ENCODE measurements around the gene PSEN1.
"Not testable (repeated sequence)": the region's sequence is repeated elsewhere in the genome, so short reads cannot be mapped to it uniquely, and the experiment has no call there.

Gene PSEN1

GRCh38 chr14:73167727-73168126 lies 31.4 kb downstream of the PSEN1 start:
- no peak for DNase-seq

GRCh38 chr14:73168274-73168673 lies 32.0 kb downstream of the PSEN1 start:
- DNase-seq = no peak

GRCh38 chr14:73168691-73169090 lies 32.4 kb downstream of the PSEN1 start:
- DNase-seq = no peak

GRCh38 chr14:73169855-73170254 lies 33.5 kb downstream of the PSEN1 start:
- not testable (repeated sequence) for DNase-seq

- DNase-seq = no peak
Observed at GRCh38 chr14:73170686-73171085, 34.4 kb downstream of the PSEN1 start.

GRCh38 chr14:73172500-73172899 lies 36.2 kb downstream of the PSEN1 start:
- DNase-seq = no peak

- no peak for DNase-seq
Observed at GRCh38 chr14:73173092-73173735, 36.9 kb downstream of the PSEN1 start.

- no peak for DNase-seq
Observed at GRCh38 chr14:73176685-73177084, 40.4 kb downstream of the PSEN1 start.

GRCh38 chr14:73180385-73180805 lies 44.1 kb downstream of the PSEN1 start:
- no peak for DNase-seq

- DNase-seq = not testable (repeated sequence)
Observed at GRCh38 chr14:73180969-73181368, 44.7 kb downstream of the PSEN1 start.

- no peak for DNase-seq
Observed at GRCh38 chr14:73188501-73188911, 52.2 kb downstream of the PSEN1 start.

- DNase-seq = no peak
Observed at GRCh38 chr14:73189651-73190050, 53.3 kb downstream of the PSEN1 start.

GRCh38 chr14:73191441-73191840 lies 55.1 kb downstream of the PSEN1 start:
- no peak for DNase-seq

GRCh38 chr14:73194306-73194705 lies 58.0 kb downstream of the PSEN1 start:
- DNase-seq = not testable (repeated sequence)

GRCh38 chr14:73198253-73198652 lies 61.9 kb downstream of the PSEN1 start:
- DNase-seq = no peak

- no peak for DNase-seq
Observed at GRCh38 chr14:73203527-73203926, 67.2 kb downstream of the PSEN1 start.

- DNase-seq = no peak
Observed at GRCh38 chr14:73207615-73208014, 71.3 kb downstream of the PSEN1 start.

GRCh38 chr14:73208390-73208789 lies 72.1 kb downstream of the PSEN1 start:
- DNase-seq = no peak

GRCh38 chr14:73208846-73209245 lies 72.5 kb downstream of the PSEN1 start:
- DNase-seq = no peak

- DNase-seq = no peak
Observed at GRCh38 chr14:73209953-73210352, 73.6 kb downstream of the PSEN1 start.

- DNase-seq = no peak
Observed at GRCh38 chr14:73211251-73212040, 75.1 kb downstream of the PSEN1 start.

- DNase-seq = no peak
Observed at GRCh38 chr14:73216030-73216429, 79.7 kb downstream of the PSEN1 start.

GRCh38 chr14:73217411-73217810 lies 81.1 kb downstream of the PSEN1 start:
- no peak for DNase-seq

GRCh38 chr14:73220061-73220460 lies 83.8 kb downstream of the PSEN1 start:
- DNase-seq = no peak

GRCh38 chr14:73220634-73221033 lies 84.3 kb downstream of the PSEN1 start:
- no peak for DNase-seq
